GM12878 (cell line): ENCODE measurements around the gene CENPO. TPM values are rescaled to one million over a fixed set of nuclear protein-coding genes. Genes with fewer than 3 reads are reported as not detected.

Experiments used
- ATAC-seq: fragments of 200-7000 bp; cut with Tn5 transposase; 3 replicates; pipeline ENCODE4 v1.9.1; 2020; ENCODE audit warnings: mild to moderate bottlenecking, moderate library complexity
- BruUV-seq: library from RNA; stranded (reverse); fragments of 400-500 nt; replicated peaks from 2 replicates; lab custom pipeline; 2021; lab: Mats Ljungman, UMichigan
- CTCF ChIA-PET: fragments of 300-600 bp; sonication (Branson Sonifier 250); formaldehyde crosslinking; extraction: SDS; loops from one replicate; lab custom pipeline; 2021; ENCODE audit warnings: inconsistent platforms; lab: Yijun Ruan, JAX
- POLR2A ChIA-PET: fragments of 350-600 bp; formaldehyde crosslinking; extraction: SDS; loops from one replicate; lab custom pipeline; 2021; ENCODE audit warnings: inconsistent platforms; lab: Charles Lee
- RAD21 ChIA-PET: fragments of 300-600 bp; sonication (Branson Sonifier 250); formaldehyde crosslinking; loops from one replicate; lab custom pipeline; 2023; ENCODE audit warnings: antibody characterized with exemption; ENCODE audit not compliant: unreplicated experiment; lab: Charles Lee
- SMC1A ChIA-PET: fragments of 300-600 bp; sonication (Branson Sonifier 250); formaldehyde crosslinking; loops from one replicate; lab custom pipeline; 2023; ENCODE audit not compliant: unreplicated experiment, uncharacterized antibody; lab: Charles Lee
- DNase-seq: peaks from one replicate; pipeline ENCODE4 v3.0.0-alpha.2; 2011; ENCODE audit warnings: low read depth, low spot score
- FAIRE-seq: peaks from 3 replicates; lab custom pipeline; 2011; peaks lifted over from hg19 to GRCh38; lab: Jason Lieb, UNC
- H2AFZ ChIP-seq: 2 replicates; pipeline ENCODE4 v1.6.0; 2011; ENCODE audit warnings: low read depth, low read length, control low read depth; ENCODE audit not compliant: control insufficient read depth
- H3K27ac ChIP-seq: 2 replicates; pipeline ENCODE4 v1.5.1; 2011; ENCODE audit warnings: control low read depth; ENCODE audit not compliant: control insufficient read depth, insufficient read depth
- H3K27me3 ChIP-seq, 2 experiments: replicated peaks in 1 of 2; 2 replicates each; pipeline versions ENCODE4 v1.6.0 to v1.6.1; 2011; ENCODE audit warnings: low read length in 1 of 2; ENCODE audit not compliant: control insufficient read depth in 2 of 2, insufficient read depth in 2 of 2
- H3K36me3 ChIP-seq, 2 experiments: 2 replicates each; pipeline ENCODE4 v1.5.1; 2011; ENCODE audit warnings: low read length in 1 of 2; ENCODE audit not compliant: control insufficient read depth in 2 of 2, insufficient read depth in 2 of 2
- H3K4me1 ChIP-seq: 2 replicates; pipeline ENCODE4 v1.6.1; 2011; ENCODE audit warnings: mild to moderate bottlenecking, low read length, moderate library complexity, mixed read lengths; ENCODE audit not compliant: control insufficient read depth, insufficient read depth
- H3K4me2 ChIP-seq: 2 replicates; pipeline ENCODE4 v1.6.0; 2011; ENCODE audit warnings: control low read depth; ENCODE audit not compliant: control insufficient read depth, insufficient read depth
- H3K4me3 ChIP-seq: fragments of 200-600 bp; sonication (generic); 2 replicates; pipeline ENCODE4 v1.5.1; 2016
- H3K79me2 ChIP-seq: 2 replicates; pipeline ENCODE4 v1.6.0; 2011; ENCODE audit warnings: low read length; ENCODE audit not compliant: control insufficient read depth, insufficient read depth
- H3K9ac ChIP-seq: 2 replicates; pipeline ENCODE4 v1.8.0; 2011; ENCODE audit warnings: low read length, control low read depth, mixed read lengths; ENCODE audit not compliant: control insufficient read depth, insufficient read depth
- H3K9me3 ChIP-seq: replicated peaks from 3 replicates; pipeline ENCODE4 v1.5.1; 2011; ENCODE audit warnings: mild to moderate bottlenecking, low read length; ENCODE audit not compliant: control insufficient read depth, insufficient read depth
- H4K20me1 ChIP-seq: 2 replicates; pipeline ENCODE4 v1.6.0; 2011; ENCODE audit not compliant: control insufficient read depth, insufficient read depth
- MEF2A ChIP-seq: IDR thresholded peaks from 2 replicates; pipeline ENCODE4 v1.6.1; 2011; ENCODE audit warnings: low read depth, mild to moderate bottlenecking, low read length, moderate library complexity; ENCODE audit not compliant: insufficient read depth
- RB1 ChIP-seq: fragments of 450-650 bp; formaldehyde crosslinking; IDR thresholded peaks from 2 replicates; pipeline ENCODE4 v1.6.1; 2017; ENCODE audit warnings: mild to moderate bottlenecking, borderline replicate concordance
- SREBF1 ChIP-seq: IDR thresholded peaks from 2 replicates; pipeline ENCODE4 v1.6.1; 2012; ENCODE audit warnings: mild to moderate bottlenecking, low read length
- ZBED1 ChIP-seq: IDR thresholded peaks from 2 replicates; pipeline ENCODE4 v1.6.1; 2016; ENCODE audit warnings: borderline replicate concordance
- ZNF207 ChIP-seq: fragments of 450-650 bp; IDR thresholded peaks from 2 replicates; pipeline ENCODE4 v1.6.1; 2014; ENCODE audit warnings: antibody characterized with exemption, mild to moderate bottlenecking, borderline replicate concordance
- WGBS: methylation state at CpG from one replicate; pipeline ENCODE4 v1.1.6; 2016; ENCODE audit warnings: low lambda C conversion rate; ENCODE audit not compliant: insufficient replicate concordance, insufficient coverage; ENCODE audit errors: missing lambda C conversion rate; 5-methylcytosine and 5-hydroxymethylcytosine counted together
- in situ Hi-C: fragments of 300-500 bp; cut with MboI; formaldehyde crosslinking; loops from 9 replicates; pipeline ENCODE4 v1.14.3; 2018; ENCODE audit warnings: mixed read lengths
- intact Hi-C: fragments of 100-400 bp; cut with micrococcal nuclease; formaldehyde crosslinking; loops from one replicate; pipeline ENCODE4 v1.14.2; 2022; ENCODE audit not compliant: unreplicated experiment
- polyA plus RNA-seq, 11 experiments: library from polyadenylated mRNA; depleted of rRNA in 4 of 11; unstranded in 6 of 11; stranded (reverse) in 5 of 11; fragments of >200 nt; fragmentation: Nextera tagmentation in 4 of 11; fragmentation: Illumina TruSeq in 1 of 11; extraction: Ambion mirVana in 4 of 11; extraction: Trizol in 1 of 11; gene quantifications; 1 replicate in 1 of 11; 2 replicates in 10 of 11; pipeline versions ENCODE4 v1.2.1 to v1.2.3, GENCODE V29; 2011 to 2016; ENCODE audit warnings: inconsistent platforms in 2 of 11, missing spikeins in 2 of 11, low read depth in 1 of 11
- total RNA-seq, 4 experiments: library from RNA; depleted of rRNA in 3 of 4; stranded (reverse); fragments of >200 nt in 3 of 4; fragmentation: Illumina TruSeq in 1 of 4; extraction: Trizol in 1 of 4; gene quantifications; 2 replicates each; pipeline versions ENCODE4 v1.2.1 to v1.2.3, GENCODE V29; 2013 to 2021

The CENPO gene
- total and polyA plus RNA-seq, 10 of the 15 experiments (the other 5 are each of a cell fraction or from before 2014, with no cell fraction given), result 18.7 to 37.0 (median 31.4) TPM

GRCh38 chr2:24858996-24859395, 65.8 kb downstream of the CENPO start:
- intact Hi-C loops, result no loop called here
- Histone ChIP-seq H3K4me2 (no peak overlapping the region), H3K36me3 (peaks cover 4 to 12% of the 10 kb centered on the region in 2 experiments; a peak in 3 of 4 replicates), H3K27me3 (no peaks in the 10 kb centered on the region), H3K4me3 (no peak overlapping the region), H3K9me3 (no peaks in the 10 kb centered on the region), H3K4me1 (no peaks in the 10 kb centered on the region), H3K9ac (no peak overlapping the region), H2AFZ (no peak overlapping the region), H3K27ac (no peak overlapping the region), H4K20me1 (no peaks in the 10 kb centered on the region), H3K79me2 (no peaks in the 10 kb centered on the region; the same call in none of the 2 replicates)
- ATAC-seq (no peak), DNase-seq (no peak), FAIRE-seq (no peak)
- no peak for TF ChIP-seq SREBF1
- CTCF ChIA-PET, result no interaction called here
- SMC1A ChIA-PET, result no interaction called here
- RAD21 ChIA-PET, result no interaction called here
- in situ Hi-C loops, result no loop called here
- WGBS, result 99% methylated on average over 11 of the region's 13 CpGs
- BruUV-seq, result no TSS peak
- POLR2A ChIA-PET, result no interaction called here

- RAD21 ChIA-PET, result no interaction called here
- SMC1A ChIA-PET, result no interaction called here
- no peaks in the 10 kb centered on the region; the same call in none of the 2 replicates for H3K79me2 ChIP-seq
- ATAC-seq (no peak), FAIRE-seq (no peak), DNase-seq (no peak)
- in situ Hi-C loops, result no loop called here
- H3K27ac ChIP-seq, result no peak overlapping the region
- intact Hi-C loops, result no loop called here
- H3K4me3 ChIP-seq, result no peak overlapping the region
- H3K4me2 ChIP-seq, result no peak overlapping the region
- peaks cover 7 to 12% of the 10 kb centered on the region in 2 experiments; a peak in 3 of 4 replicates for H3K36me3 ChIP-seq
- CTCF ChIA-PET, result no interaction called here
- no peaks in the 10 kb centered on the region for H4K20me1 ChIP-seq
- no peaks in the 10 kb centered on the region for H3K4me1 ChIP-seq
- 92% methylated on average over 15 of the region's 15 CpGs for WGBS
- no peak overlapping the region for H2AFZ ChIP-seq
- no peaks in the 10 kb centered on the region for H3K9me3 ChIP-seq
- H3K9ac ChIP-seq, result no peak overlapping the region
- POLR2A ChIA-PET, result no interaction called here
- BruUV-seq, result no TSS peak
- TF ChIP-seq MEF2A (no peak), ZNF207 (no peak), RB1 (no peak), ZBED1 (no peak)
- TF ChIP-seq, all 136 proteins: peak for 0
- H3K27me3 ChIP-seq, result no peaks in the 10 kb centered on the region
These were observed 66.9 kb downstream of the CENPO start for GRCh38 chr2:24859968-24860600.
